GM23338 (cell line): Measurements from ENCODE around the gene ABHD16A. TPM values are rescaled to one million over a fixed set of nuclear protein-coding genes. Genes with fewer than 3 reads are reported as not detected.

Source experiments
- ATAC-seq: fragments of 200-7000 bp; cut with Tn5 transposase; 3 replicates; pipeline ENCODE4 v1.9.1; 2020
- DNase-seq: peaks from one replicate; pipeline ENCODE4 v3.0.0-alpha.2; 2015; ENCODE audit warnings: low spot score
- H2AFZ ChIP-seq: fragments of 200-600 bp; sonication (generic); 2 replicates; pipeline ENCODE4 v1.8.0; 2016; ENCODE audit warnings: antibody characterized with exemption, mild to moderate bottlenecking, moderate library complexity
- H3F3A ChIP-seq: fragments of 200-600 bp; sonication (generic); replicated peaks from 2 replicates; pipeline ENCODE4 v1.8.0; 2017; ENCODE audit warnings: antibody characterized with exemption, mixed run types, low read depth
- H3K27ac ChIP-seq: fragments of 200-600 bp; sonication (generic); 2 replicates; pipeline ENCODE4 v1.6.1; 2016; ENCODE audit warnings: low read depth
- H3K27me3 ChIP-seq: fragments of 200-600 bp; sonication (generic); 2 replicates; pipeline ENCODE4 v1.8.0; 2016; ENCODE audit warnings: mild to moderate bottlenecking, mixed run types, moderate library complexity; ENCODE audit not compliant: insufficient read depth
- H3K36me3 ChIP-seq: fragments of 200-600 bp; sonication (generic); 2 replicates; pipeline ENCODE4 v1.8.0; 2016; ENCODE audit warnings: mild to moderate bottlenecking; ENCODE audit not compliant: insufficient read depth
- H3K4me1 ChIP-seq: fragments of 200-600 bp; sonication (generic); 2 replicates; pipeline ENCODE4 v1.8.0; 2016; ENCODE audit warnings: mild to moderate bottlenecking, moderate library complexity; ENCODE audit not compliant: insufficient read depth
- H3K4me2 ChIP-seq: fragments of 200-600 bp; sonication (generic); 2 replicates; pipeline ENCODE4 v1.7.1; 2017; ENCODE audit warnings: mixed run types
- H3K4me3 ChIP-seq: fragments of 200-600 bp; sonication (generic); 2 replicates; pipeline ENCODE4 v1.6.1; 2016; ENCODE audit warnings: mixed run types
- H3K79me2 ChIP-seq: fragments of 200-600 bp; sonication (generic); replicated peaks from 2 replicates; pipeline ENCODE4 v1.8.0; 2017; ENCODE audit warnings: mild to moderate bottlenecking; ENCODE audit not compliant: insufficient read depth
- H3K9me2 ChIP-seq: fragments of 200-600 bp; sonication (generic); 2 replicates; pipeline ENCODE4 v1.8.0; 2017; ENCODE audit not compliant: insufficient read depth
- H4K20me1 ChIP-seq: fragments of 200-600 bp; sonication (generic); replicated peaks from 2 replicates; pipeline ENCODE4 v1.8.0; 2017; ENCODE audit warnings: mild to moderate bottlenecking; ENCODE audit not compliant: insufficient read depth
- H3K27ac Mint-ChIP-seq: 2 replicates; pipeline ENCODE4 v1.8.0; 2020; ENCODE audit warnings: inconsistent platforms, mild to moderate bottlenecking, moderate library complexity, mixed read lengths
- H3K27me3 Mint-ChIP-seq: 3 replicates; pipeline ENCODE4 v1.8.0; 2022; ENCODE audit warnings: low read depth, mild to moderate bottlenecking, moderate library complexity, mixed read lengths, inconsistent platforms; ENCODE audit not compliant: insufficient read depth, poor library complexity
- H3K36me3 Mint-ChIP-seq: 3 replicates; pipeline ENCODE4 v1.8.0; 2021; ENCODE audit warnings: low read depth, mild to moderate bottlenecking, inconsistent platforms, moderate library complexity, mixed read lengths
- H3K4me1 Mint-ChIP-seq: 3 replicates; pipeline ENCODE4 v1.8.0; 2020; ENCODE audit warnings: mild to moderate bottlenecking, inconsistent platforms, mixed read lengths
- H3K4me3 Mint-ChIP-seq: 3 replicates; pipeline ENCODE4 v1.8.0; 2021; ENCODE audit warnings: moderate library complexity, mild to moderate bottlenecking, inconsistent platforms, mixed read lengths
- H3K9me3 Mint-ChIP-seq: 3 replicates; pipeline ENCODE4 v1.8.0; 2020; ENCODE audit warnings: moderate library complexity, mild to moderate bottlenecking, inconsistent platforms, mixed read lengths
- CREB1 ChIP-seq: fragments of 250-450 bp; sonication (Bioruptor Pico); IDR thresholded peaks from 2 replicates; pipeline ENCODE4 v1.5.0; 2020; ENCODE audit warnings: low read depth, mild to moderate bottlenecking, moderate library complexity
- EZH2 ChIP-seq: fragments of 200-600 bp; sonication (generic); IDR thresholded peaks from one replicate; pipeline ENCODE4 v1.8.0; 2017; ENCODE audit warnings: antibody characterized with exemption, mild to moderate bottlenecking, low read depth; ENCODE audit not compliant: unreplicated experiment
- JUNB ChIP-seq: IDR thresholded peaks from one replicate; pipeline ENCODE4 v1.6.1; 2016; ENCODE audit warnings: antibody characterized with exemption; ENCODE audit not compliant: unreplicated experiment
- NANOG ChIP-seq: IDR thresholded peaks from 2 replicates; pipeline ENCODE4 v1.6.1; 2016; ENCODE audit warnings: antibody characterized with exemption, borderline replicate concordance
- POLR2AphosphoS5 ChIP-seq: IDR thresholded peaks from 2 replicates; pipeline ENCODE4 v1.6.1; 2016; ENCODE audit warnings: antibody characterized with exemption, low read depth
- REST ChIP-seq: IDR thresholded peaks from one replicate; pipeline ENCODE4 v1.6.1; 2018; ENCODE audit warnings: antibody characterized with exemption; ENCODE audit not compliant: unreplicated experiment
- ZNF331 ChIP-seq: fragments of 250-450 bp; sonication (Bioruptor Pico); IDR thresholded peaks from 2 replicates; pipeline ENCODE4 v1.5.0; 2020; ENCODE audit warnings: low read depth, mild to moderate bottlenecking, moderate library complexity
- ZNF462 ChIP-seq: fragments of 250-450 bp; sonication (Bioruptor Pico); IDR thresholded peaks from 2 replicates; pipeline ENCODE4 v1.5.0; 2020; ENCODE audit warnings: mild to moderate bottlenecking, moderate library complexity
- polyA plus RNA-seq: library from polyadenylated mRNA; unstranded; fragments of >200 nt; fragmentation: Nextera tagmentation; extraction: Ambion mirVana; gene quantifications from 2 replicates; pipeline ENCODE4 v1.2.1, GENCODE V29; 2016
- total RNA-seq: library from RNA; depleted of rRNA; stranded (reverse); fragments of >200 nt; shearing (Covaris generic); gene quantifications from 2 replicates; pipeline ENCODE4 v1.2.3, GENCODE V29; 2014
- TF ChIP-seq, protein P1 (sequence below): IDR thresholded peaks from 2 replicates; pipeline ENCODE4 v1.6.1; 2016; ENCODE audit warnings: antibody characterized with exemption
- TF ChIP-seq, protein P2 (sequence below), 2 experiments: fragments of 200-600 bp in 1 of 2; sonication (generic) in 1 of 2; conservative IDR thresholded peaks; 2 replicates each; pipeline versions ENCODE4 v1.5.1 to v1.6.1; 2016 to 2017; ENCODE audit warnings: antibody characterized with exemption in 2 of 2, low read depth in 2 of 2, mild to moderate bottlenecking in 2 of 2, moderate library complexity in 1 of 2

Gene ABHD16A
- total and polyA plus RNA-seq, 2 experiments from 2014 or later: 26.9 to 37.0 TPM

- Histone ChIP-seq H3K4me2 (no peak overlapping the region), H3K36me3 (no peaks in the 10 kb centered on the region), H3K27ac (no peak overlapping the region), H3K27me3 (peaks cover 8% of the 10 kb centered on the region; the same call in 1 of the 2 replicates), H3K4me1 (peaks cover 4% of the 10 kb centered on the region; the same call in 1 of the 2 replicates), H2AFZ (no peak overlapping the region), H3K4me3 (no peak overlapping the region), H3K79me2 (no peaks in the 10 kb centered on the region), H3K9me2 (no peaks in the 10 kb centered on the region), H4K20me1 (no peaks in the 10 kb centered on the region), H3F3A (no peaks in the 10 kb centered on the region)
- Mint-ChIP-seq H3K4me1 (peaks cover 9% of the 10 kb centered on the region; the same call in 1 of the 3 replicates), H3K27ac (no peak overlapping the region), H3K27me3 (peaks cover 21% of the 10 kb centered on the region), H3K36me3 (peaks cover 22% of the 10 kb centered on the region), H3K4me3 (no peak overlapping the region), H3K9me3 (no peaks in the 10 kb centered on the region; the same call in 2 of the 3 replicates)
- ATAC-seq (no peak), DNase-seq (no peak)
- TF ChIP-seq, protein P1, sequence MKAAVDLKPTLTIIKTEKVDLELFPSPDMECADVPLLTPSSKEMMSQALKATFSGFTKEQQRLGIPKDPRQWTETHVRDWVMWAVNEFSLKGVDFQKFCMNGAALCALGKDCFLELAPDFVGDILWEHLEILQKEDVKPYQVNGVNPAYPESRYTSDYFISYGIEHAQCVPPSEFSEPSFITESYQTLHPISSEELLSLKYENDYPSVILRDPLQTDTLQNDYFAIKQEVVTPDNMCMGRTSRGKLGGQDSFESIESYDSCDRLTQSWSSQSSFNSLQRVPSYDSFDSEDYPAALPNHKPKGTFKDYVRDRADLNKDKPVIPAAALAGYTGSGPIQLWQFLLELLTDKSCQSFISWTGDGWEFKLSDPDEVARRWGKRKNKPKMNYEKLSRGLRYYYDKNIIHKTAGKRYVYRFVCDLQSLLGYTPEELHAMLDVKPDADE: no peak
- TF ChIP-seq ZNF462 (no peak), JUNB (no peak), REST (no peak), NANOG (no peak), EZH2 (no peak), CREB1 (no peak), POLR2AphosphoS5 (no peak), ZNF331 (no peak)
- TF ChIP-seq, protein P2, sequence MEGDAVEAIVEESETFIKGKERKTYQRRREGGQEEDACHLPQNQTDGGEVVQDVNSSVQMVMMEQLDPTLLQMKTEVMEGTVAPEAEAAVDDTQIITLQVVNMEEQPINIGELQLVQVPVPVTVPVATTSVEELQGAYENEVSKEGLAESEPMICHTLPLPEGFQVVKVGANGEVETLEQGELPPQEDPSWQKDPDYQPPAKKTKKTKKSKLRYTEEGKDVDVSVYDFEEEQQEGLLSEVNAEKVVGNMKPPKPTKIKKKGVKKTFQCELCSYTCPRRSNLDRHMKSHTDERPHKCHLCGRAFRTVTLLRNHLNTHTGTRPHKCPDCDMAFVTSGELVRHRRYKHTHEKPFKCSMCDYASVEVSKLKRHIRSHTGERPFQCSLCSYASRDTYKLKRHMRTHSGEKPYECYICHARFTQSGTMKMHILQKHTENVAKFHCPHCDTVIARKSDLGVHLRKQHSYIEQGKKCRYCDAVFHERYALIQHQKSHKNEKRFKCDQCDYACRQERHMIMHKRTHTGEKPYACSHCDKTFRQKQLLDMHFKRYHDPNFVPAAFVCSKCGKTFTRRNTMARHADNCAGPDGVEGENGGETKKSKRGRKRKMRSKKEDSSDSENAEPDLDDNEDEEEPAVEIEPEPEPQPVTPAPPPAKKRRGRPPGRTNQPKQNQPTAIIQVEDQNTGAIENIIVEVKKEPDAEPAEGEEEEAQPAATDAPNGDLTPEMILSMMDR (conservative IDR thresholded peaks at IDR 0.05; ENCODE audit: low read depth in 2 of 2): no peak
These were observed 21.0 kb upstream of the ABHD16A start for GRCh38 chr6:31723980-31724691.
